Spleen (tissue), 7 donors: ENCODE measurements around the gene CORIN.

Experiments
- POLR2A ChIP-seq, 3 donors: fragments of 450-650 bp; IDR thresholded peaks; one replicate each; pipeline ENCODE4 v1.5.1; 2017; ENCODE audit warnings: antibody characterized with exemption in 3 of 3, mild to moderate bottlenecking in 1 of 3
- TF ChIP-seq, protein P1 (sequence below), 11 experiments: fragments of 200-600 bp in 7 of 11; fragments of 450-650 bp in 4 of 11; sonication (generic) in 4 of 11; IDR thresholded peaks in 8 of 11; conservative IDR thresholded peaks in 3 of 11; 1 replicate in 7 of 11; 2 replicates in 4 of 11; pipeline versions ENCODE4 v1.4.0 to v1.8.0; 2016 to 2021; ENCODE audit warnings: antibody characterized with exemption in 11 of 11, inconsistent platforms in 4 of 11, mild to moderate bottlenecking in 1 of 11
- donor health status: DM: no; HTN: no; CAD: no; lungs with moderate emphysema.
- donor health status: DM: no; HTN: no; CAD: no.
- donor health status: DM: no; HTN: no; CAD: no.

DNA sequence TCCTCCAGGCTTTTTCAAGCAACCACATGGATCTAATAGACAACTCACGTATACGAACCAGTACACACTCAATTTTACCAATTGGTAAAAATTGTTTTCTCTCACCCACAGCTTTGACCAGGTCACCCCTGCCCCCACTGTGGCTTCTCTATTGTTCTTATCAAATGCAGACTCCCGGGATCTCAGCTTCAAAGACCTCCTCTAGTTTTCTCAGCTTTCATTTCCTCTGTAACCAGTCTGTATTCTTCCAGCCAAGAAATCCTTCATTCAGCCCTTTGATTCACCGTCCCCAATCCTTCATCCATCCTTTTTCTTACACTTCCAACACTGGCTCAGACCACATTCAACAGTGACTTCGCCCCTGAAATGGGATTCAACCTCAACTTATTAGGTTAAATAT, 120.7 kb downstream of the CORIN start:
- TF ChIP-seq, protein P1, sequence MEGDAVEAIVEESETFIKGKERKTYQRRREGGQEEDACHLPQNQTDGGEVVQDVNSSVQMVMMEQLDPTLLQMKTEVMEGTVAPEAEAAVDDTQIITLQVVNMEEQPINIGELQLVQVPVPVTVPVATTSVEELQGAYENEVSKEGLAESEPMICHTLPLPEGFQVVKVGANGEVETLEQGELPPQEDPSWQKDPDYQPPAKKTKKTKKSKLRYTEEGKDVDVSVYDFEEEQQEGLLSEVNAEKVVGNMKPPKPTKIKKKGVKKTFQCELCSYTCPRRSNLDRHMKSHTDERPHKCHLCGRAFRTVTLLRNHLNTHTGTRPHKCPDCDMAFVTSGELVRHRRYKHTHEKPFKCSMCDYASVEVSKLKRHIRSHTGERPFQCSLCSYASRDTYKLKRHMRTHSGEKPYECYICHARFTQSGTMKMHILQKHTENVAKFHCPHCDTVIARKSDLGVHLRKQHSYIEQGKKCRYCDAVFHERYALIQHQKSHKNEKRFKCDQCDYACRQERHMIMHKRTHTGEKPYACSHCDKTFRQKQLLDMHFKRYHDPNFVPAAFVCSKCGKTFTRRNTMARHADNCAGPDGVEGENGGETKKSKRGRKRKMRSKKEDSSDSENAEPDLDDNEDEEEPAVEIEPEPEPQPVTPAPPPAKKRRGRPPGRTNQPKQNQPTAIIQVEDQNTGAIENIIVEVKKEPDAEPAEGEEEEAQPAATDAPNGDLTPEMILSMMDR (IDR thresholded peaks at IDR 0.05 in 8 of 11, conservative IDR thresholded peaks at IDR 0.05 in 3 of 11), result no peak
- no peak for TF ChIP-seq POLR2A (IDR thresholded peaks at IDR 0.05)
